HepG2 (cell line): ENCODE measurements around the gene TRIM28. TPM values are rescaled to one million over a fixed set of nuclear protein-coding genes. Genes with fewer than 3 reads are reported as not detected.
A peak's percentile ranks its signal among the peaks of the same experiment; 100 is the strongest.

Experiments used
- DNMT3B ChIP-seq: conservative IDR thresholded peaks from 2 replicates; pipeline ENCODE4 v1.6.1; 2016; ENCODE audit warnings: missing biosample characterization, control low read depth
- FOXP1 ChIP-seq, 2 experiments: fragments of 450-650 bp in 1 of 2; IDR thresholded peaks; 2 replicates each; pipeline ENCODE4 v1.6.1; 2017 to 2018; ENCODE audit warnings: antibody characterized with exemption in 1 of 2
- MTF2 ChIP-seq: sonication (generic); formaldehyde crosslinking; IDR thresholded peaks from 2 replicates; pipeline ENCODE4 v1.5.0; 2020; ENCODE audit warnings: missing genetic modification reagents, borderline replicate concordance
- NCOA2 ChIP-seq: sonication (generic); formaldehyde crosslinking; IDR thresholded peaks from 2 replicates; pipeline ENCODE4 v1.8.0; 2022; ENCODE audit warnings: inconsistent platforms
- PPARG ChIP-seq: conservative IDR thresholded peaks from 2 replicates; pipeline ENCODE4 v1.6.1; 2016; ENCODE audit warnings: missing biosample characterization, missing genetic modification reagents
- ZBTB7B ChIP-seq: sonication (generic); formaldehyde crosslinking; IDR thresholded peaks from 2 replicates; pipeline ENCODE4 v1.4.0; 2020; ENCODE audit warnings: missing genetic modification reagents
- ZFY ChIP-seq: sonication (generic); formaldehyde crosslinking; IDR thresholded peaks from 2 replicates; pipeline ENCODE4 v1.4.0; 2020; ENCODE audit warnings: missing genetic modification reagents
- ZNF10 ChIP-seq: sonication (generic); formaldehyde crosslinking; IDR thresholded peaks from 2 replicates; pipeline ENCODE4 v1.4.0; 2020; ENCODE audit warnings: mild to moderate bottlenecking, low read depth, missing genetic modification reagents, borderline replicate concordance
- ZNF557 ChIP-seq: sonication (generic); formaldehyde crosslinking; IDR thresholded peaks from 2 replicates; pipeline ENCODE4 v1.4.0; 2020; ENCODE audit warnings: missing genetic modification reagents
- ZNF577 ChIP-seq: sonication (generic); formaldehyde crosslinking; IDR thresholded peaks from 2 replicates; pipeline ENCODE4 v1.4.0; 2020; ENCODE audit warnings: mild to moderate bottlenecking, low read depth, missing genetic modification reagents, borderline replicate concordance
- ZNF616 ChIP-seq: sonication (generic); formaldehyde crosslinking; IDR thresholded peaks from 2 replicates; pipeline ENCODE4 v1.5.0; 2020; ENCODE audit warnings: low read depth, mild to moderate bottlenecking, missing genetic modification reagents
- ZNF709 ChIP-seq: sonication (generic); formaldehyde crosslinking; IDR thresholded peaks from 2 replicates; pipeline ENCODE4 v1.5.0; 2020; ENCODE audit warnings: mild to moderate bottlenecking, missing genetic modification reagents
- ZSCAN25 ChIP-seq: sonication (generic); formaldehyde crosslinking; IDR thresholded peaks from 2 replicates; pipeline ENCODE4 v1.8.0; 2022; ENCODE audit warnings: mild to moderate bottlenecking, missing genetic modification reagents
- polyA plus RNA-seq, 8 experiments: library from polyadenylated mRNA; depleted of rRNA in 3 of 8; stranded (reverse) in 7 of 8; unstranded in 1 of 8; fragments of >200 nt; fragmentation: Illumina TruSeq in 4 of 8; extraction: Trizol in 4 of 8; gene quantifications; 2 replicates each; pipeline versions ENCODE4 v1.2.1 to v1.2.3, GENCODE V29; 2011 to 2016; ENCODE audit warnings: low read depth in 4 of 8, missing spikeins in 1 of 8, mixed read lengths in 1 of 8; ENCODE audit not compliant: insufficient read depth in 1 of 8
- total RNA-seq, 5 experiments: library from RNA; depleted of rRNA; stranded (reverse); fragments of >200 nt; fragmentation: Illumina TruSeq; extraction: Trizol; gene quantifications; 2 replicates each; pipeline ENCODE4 v1.2.3, GENCODE V29; 2016; ENCODE audit warnings: low read depth in 1 of 5
- TF ChIP-seq, protein P1 (sequence below), 2 experiments: sonication (generic) in 1 of 2; formaldehyde crosslinking in 1 of 2; IDR thresholded peaks; 2 replicates each; pipeline versions ENCODE4 v1.4.0 to v1.6.1; 2018 to 2020; ENCODE audit warnings: missing genetic modification reagents in 2 of 2, borderline replicate concordance in 1 of 2, low read depth in 1 of 2, mild to moderate bottlenecking in 1 of 2, missing biosample characterization in 1 of 2
- TF ChIP-seq, protein P2 (sequence below): sonication (generic); formaldehyde crosslinking; IDR thresholded peaks from 2 replicates; pipeline ENCODE4 v1.4.0; 2020; ENCODE audit warnings: missing genetic modification reagents, borderline replicate concordance
- TF ChIP-seq, protein P3 (sequence below): sonication (generic); formaldehyde crosslinking; IDR thresholded peaks from 2 replicates; pipeline ENCODE4 v1.5.0; 2020; ENCODE audit warnings: missing genetic modification reagents, mild to moderate bottlenecking, borderline replicate concordance
- TF ChIP-seq, protein P4 (sequence below): sonication (generic); formaldehyde crosslinking; conservative IDR thresholded peaks from 2 replicates; pipeline ENCODE4 v1.5.0; 2020; ENCODE audit warnings: missing genetic modification reagents

The TRIM28 gene
- total and polyA plus RNA-seq, 2 of the 13 experiments (the other 11 are each of a cell fraction or from before 2014, with no cell fraction given) = 361 to 439 TPM

DNA sequence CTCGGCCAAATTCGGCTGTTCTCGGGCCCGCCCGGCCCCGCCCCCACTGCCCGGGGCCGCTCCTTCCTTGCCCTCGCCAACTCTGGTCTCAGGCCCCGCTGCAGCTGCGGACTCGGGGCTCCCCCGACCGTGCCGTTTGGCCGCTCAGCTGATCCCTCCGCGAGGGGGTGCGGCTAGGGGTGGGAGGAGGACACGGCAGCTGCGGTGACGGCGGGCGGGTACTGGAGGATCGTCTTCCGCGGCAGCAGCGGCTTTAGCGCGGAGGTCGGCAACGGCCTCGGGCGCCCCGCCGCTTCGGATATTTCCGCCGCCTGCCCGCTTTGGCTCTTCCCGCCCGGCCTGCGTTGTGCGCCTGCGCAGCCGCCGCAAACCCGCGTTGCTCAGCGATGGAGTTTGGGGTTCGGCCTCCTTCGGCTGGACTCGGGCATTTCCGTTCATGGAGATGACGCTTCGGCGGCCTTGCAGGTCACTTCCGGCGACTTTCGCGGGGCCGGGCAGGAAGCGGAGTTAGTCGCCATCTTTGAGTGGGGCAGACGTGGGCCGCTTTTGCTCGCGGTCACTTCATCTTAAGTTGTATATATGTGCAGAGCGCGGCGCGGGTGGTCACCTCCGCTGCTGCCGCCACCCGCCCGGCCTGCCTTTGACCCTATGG is 14.9 kb downstream of the TRIM28 start (continued):
- TF ChIP-seq ZSCAN25 (CRISPR knock-in tag) (peak; percentile 30; the same call in 1 of the 2 replicates), ZFY (CRISPR knock-in tag) (peak; percentile 94), FOXP1 (IDR thresholded peaks at IDR 0.05) (no peak), FOXP1 (CRISPR knock-in tag; IDR thresholded peaks at IDR 0.05) (no peak), ZNF10 (CRISPR knock-in tag) (no peak), PPARG (0 out of 2 replicates have a peak, but pooled peaks have one; percentile 39), NCOA2 (CRISPR knock-in tag) (no peak), ZNF616 (CRISPR knock-in tag) (peak; percentile 22; the same call in 1 of the 2 replicates), ZBTB7B (CRISPR knock-in tag) (0 out of 2 replicates have a peak, but pooled peaks have one; percentile 7), MTF2 (CRISPR knock-in tag) (no peak; the same call in 1 of the 2 replicates), ZNF577 (CRISPR knock-in tag) (no peak), ZNF557 (no peak), DNMT3B (CRISPR knock-in tag) (no peak), ZNF709 (CRISPR knock-in tag) (no peak)
- TF ChIP-seq, protein P1, sequence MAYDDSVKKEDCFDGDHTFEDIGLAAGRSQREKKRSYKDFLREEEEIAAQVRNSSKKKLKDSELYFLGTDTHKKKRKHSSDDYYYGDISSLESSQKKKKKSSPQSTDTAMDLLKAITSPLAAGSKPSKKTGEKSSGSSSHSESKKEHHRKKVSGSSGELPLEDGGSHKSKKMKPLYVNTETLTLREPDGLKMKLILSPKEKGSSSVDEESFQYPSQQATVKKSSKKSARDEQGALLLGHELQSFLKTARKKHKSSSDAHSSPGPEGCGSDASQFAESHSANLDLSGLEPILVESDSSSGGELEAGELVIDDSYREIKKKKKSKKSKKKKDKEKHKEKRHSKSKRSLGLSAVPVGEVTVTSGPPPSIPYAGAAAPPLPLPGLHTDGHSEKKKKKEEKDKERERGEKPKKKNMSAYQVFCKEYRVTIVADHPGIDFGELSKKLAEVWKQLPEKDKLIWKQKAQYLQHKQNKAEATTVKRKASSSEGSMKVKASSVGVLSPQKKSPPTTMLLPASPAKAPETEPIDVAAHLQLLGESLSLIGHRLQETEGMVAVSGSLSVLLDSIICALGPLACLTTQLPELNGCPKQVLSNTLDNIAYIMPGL (CRISPR knock-in tag; IDR thresholded peaks at IDR 0.05; ENCODE audit: borderline replicate concordance in 1 of 2, low read depth in 1 of 2) = peak in 1 of 2 experiments; percentile 41; a peak in 3 of 4 replicates
- TF ChIP-seq, protein P2, sequence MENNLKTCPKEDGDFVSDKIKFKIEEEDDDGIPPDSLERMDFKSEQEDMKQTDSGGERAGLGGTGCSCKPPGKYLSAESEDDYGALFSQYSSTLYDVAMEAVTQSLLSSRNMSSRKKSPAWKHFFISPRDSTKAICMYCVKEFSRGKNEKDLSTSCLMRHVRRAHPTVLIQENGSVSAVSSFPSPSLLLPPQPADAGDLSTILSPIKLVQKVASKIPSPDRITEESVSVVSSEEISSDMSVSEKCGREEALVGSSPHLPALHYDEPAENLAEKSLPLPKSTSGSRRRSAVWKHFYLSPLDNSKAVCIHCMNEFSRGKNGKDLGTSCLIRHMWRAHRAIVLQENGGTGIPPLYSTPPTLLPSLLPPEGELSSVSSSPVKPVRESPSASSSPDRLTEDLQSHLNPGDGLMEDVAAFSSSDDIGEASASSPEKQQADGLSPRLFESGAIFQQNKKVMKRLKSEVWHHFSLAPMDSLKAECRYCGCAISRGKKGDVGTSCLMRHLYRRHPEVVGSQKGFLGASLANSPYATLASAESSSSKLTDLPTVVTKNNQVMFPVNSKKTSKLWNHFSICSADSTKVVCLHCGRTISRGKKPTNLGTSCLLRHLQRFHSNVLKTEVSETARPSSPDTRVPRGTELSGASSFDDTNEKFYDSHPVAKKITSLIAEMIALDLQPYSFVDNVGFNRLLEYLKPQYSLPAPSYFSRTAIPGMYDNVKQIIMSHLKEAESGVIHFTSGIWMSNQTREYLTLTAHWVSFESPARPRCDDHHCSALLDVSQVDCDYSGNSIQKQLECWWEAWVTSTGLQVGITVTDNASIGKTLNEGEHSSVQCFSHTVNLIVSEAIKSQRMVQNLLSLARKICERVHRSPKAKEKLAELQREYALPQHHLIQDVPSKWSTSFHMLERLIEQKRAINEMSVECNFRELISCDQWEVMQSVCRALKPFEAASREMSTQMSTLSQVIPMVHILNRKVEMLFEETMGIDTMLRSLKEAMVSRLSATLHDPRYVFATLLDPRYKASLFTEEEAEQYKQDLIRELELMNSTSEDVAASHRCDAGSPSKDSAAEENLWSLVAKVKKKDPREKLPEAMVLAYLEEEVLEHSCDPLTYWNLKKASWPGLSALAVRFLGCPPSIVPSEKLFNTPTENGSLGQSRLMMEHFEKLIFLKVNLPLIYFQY (CRISPR knock-in tag) = no peak
- TF ChIP-seq, protein P3, sequence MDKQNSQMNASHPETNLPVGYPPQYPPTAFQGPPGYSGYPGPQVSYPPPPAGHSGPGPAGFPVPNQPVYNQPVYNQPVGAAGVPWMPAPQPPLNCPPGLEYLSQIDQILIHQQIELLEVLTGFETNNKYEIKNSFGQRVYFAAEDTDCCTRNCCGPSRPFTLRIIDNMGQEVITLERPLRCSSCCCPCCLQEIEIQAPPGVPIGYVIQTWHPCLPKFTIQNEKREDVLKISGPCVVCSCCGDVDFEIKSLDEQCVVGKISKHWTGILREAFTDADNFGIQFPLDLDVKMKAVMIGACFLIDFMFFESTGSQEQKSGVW = no peak
- TF ChIP-seq, protein P4, sequence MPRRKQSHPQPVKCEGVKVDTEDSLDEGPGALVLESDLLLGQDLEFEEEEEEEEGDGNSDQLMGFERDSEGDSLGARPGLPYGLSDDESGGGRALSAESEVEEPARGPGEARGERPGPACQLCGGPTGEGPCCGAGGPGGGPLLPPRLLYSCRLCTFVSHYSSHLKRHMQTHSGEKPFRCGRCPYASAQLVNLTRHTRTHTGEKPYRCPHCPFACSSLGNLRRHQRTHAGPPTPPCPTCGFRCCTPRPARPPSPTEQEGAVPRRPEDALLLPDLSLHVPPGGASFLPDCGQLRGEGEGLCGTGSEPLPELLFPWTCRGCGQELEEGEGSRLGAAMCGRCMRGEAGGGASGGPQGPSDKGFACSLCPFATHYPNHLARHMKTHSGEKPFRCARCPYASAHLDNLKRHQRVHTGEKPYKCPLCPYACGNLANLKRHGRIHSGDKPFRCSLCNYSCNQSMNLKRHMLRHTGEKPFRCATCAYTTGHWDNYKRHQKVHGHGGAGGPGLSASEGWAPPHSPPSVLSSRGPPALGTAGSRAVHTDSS (CRISPR knock-in tag) = no peak
